GM10266 (cell line): ENCODE data around the gene DNER.

Experiments
- DNase-seq: peaks from one replicate; pipeline ENCODE4 v3.0.0; 2012; ENCODE audit errors: extremely low spot score
- CTCF ChIP-seq: IDR thresholded peaks from 2 replicates; pipeline ENCODE4 v1.5.1; 2012; ENCODE audit warnings: mild to moderate bottlenecking, low read depth; ENCODE audit not compliant: control insufficient read depth, insufficient read depth; ENCODE audit errors: missing control alignments

DNER gene

DNA sequence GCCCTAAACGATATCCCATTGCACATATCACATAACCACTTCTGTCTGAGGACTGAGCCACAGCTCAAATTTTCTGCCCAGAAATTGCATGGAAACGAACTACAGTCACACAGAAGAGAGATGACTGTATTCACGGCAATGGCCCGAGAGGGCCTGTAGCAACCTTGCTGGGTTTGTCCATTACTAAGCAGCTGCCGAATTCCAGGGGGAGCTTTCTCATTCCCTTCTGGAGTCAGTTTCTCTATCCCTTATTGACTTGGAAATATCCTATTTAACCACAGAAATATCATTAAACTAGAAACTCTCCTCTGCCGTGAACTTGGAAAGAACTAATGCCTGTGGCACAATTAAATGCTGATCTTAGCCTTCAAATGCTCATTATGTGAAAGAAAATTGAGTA lies 183.9 kb downstream of the DNER start:
- DNase-seq, result no peak
- no peak for TF ChIP-seq CTCF

GRCh38 chr2:229528846-229529245 lies 185.5 kb downstream of the DNER start:
- DNase-seq, result no peak
- TF ChIP-seq CTCF, result no peak

GRCh38 chr2:229526951-229527350 lies 187.4 kb downstream of the DNER start:
- no peak for DNase-seq
- no peak for TF ChIP-seq CTCF

DNA sequence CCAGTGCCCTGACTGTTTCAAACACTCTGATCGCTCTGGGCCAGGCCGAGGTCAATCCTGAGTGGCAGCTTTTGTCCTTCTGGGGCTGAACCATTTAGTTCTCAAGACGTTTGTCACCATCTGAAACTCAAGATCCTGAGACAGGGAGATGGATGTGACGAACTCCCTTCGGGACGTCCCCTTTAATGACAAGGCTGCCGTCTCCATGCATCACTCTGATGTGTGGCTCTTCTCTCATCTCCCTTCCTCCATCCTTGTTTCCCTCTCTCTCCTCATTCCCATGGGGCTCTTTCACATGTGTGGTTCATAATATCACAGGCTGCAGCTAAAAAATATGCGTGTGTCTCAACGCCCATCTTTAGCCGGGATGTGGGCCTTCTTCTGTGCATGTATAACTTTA lies 189.6 kb downstream of the DNER start:
- DNase-seq, result no peak
- TF ChIP-seq CTCF, result no peak

GRCh38 chr2:229523663-229524062 lies 190.7 kb downstream of the DNER start:
- TF ChIP-seq CTCF, result no peak
- DNase-seq, result no peak

- TF ChIP-seq CTCF, result no peak
Measured at GRCh38 chr2:229521576-229521975, 192.8 kb downstream of the DNER start.

GRCh38 chr2:229520691-229521096 lies 193.7 kb downstream of the DNER start:
- TF ChIP-seq CTCF, result no peak
- DNase-seq, result no peak

More at GRCh38 chr2:229521576-229521975, 192.8 kb downstream of the DNER start:
- DNase-seq, result no peak
